Endodermal cell (in vitro differentiated cells): Measurements from ENCODE around the gene RAX2. TPM values are rescaled to one million over a fixed set of nuclear protein-coding genes. Genes with fewer than 3 reads are reported as not detected.
"Not testable (repeated sequence)": the region's sequence is repeated elsewhere in the genome, so short reads cannot be mapped to it uniquely, and the experiment has no call there.

ENCODE experiments used
- DNase-seq: peaks from one replicate; pipeline ENCODE4 v3.0.0-alpha.2; 2017
- H3K27ac ChIP-seq: 2 replicates; pipeline ENCODE4 v1.5.1; 2013; ENCODE audit warnings: mild to moderate bottlenecking, low read depth, low read length, moderate library complexity
- H3K27me3 ChIP-seq: 2 replicates; pipeline ENCODE4 v1.6.1; 2013; ENCODE audit warnings: mild to moderate bottlenecking, low read length, moderate library complexity; ENCODE audit not compliant: insufficient read depth, control insufficient read depth, poor library complexity, severe bottlenecking
- H3K36me3 ChIP-seq: 2 replicates; pipeline ENCODE4 v1.7.0; 2013; ENCODE audit warnings: mild to moderate bottlenecking, low read length, moderate library complexity; ENCODE audit not compliant: control insufficient read depth, insufficient read depth
- H3K4me1 ChIP-seq: one replicate; pipeline ENCODE4 v1.7.0; 2013; ENCODE audit warnings: low read length; ENCODE audit not compliant: control insufficient read depth, insufficient read depth
- H3K4me3 ChIP-seq: 2 replicates; pipeline ENCODE4 v1.5.1; 2013; ENCODE audit warnings: mild to moderate bottlenecking, low read length, moderate library complexity
- H3K9ac ChIP-seq: 2 replicates; pipeline ENCODE4 v1.6.1; 2013; ENCODE audit warnings: mild to moderate bottlenecking, low read length, moderate library complexity; ENCODE audit not compliant: poor library complexity, severe bottlenecking; ENCODE audit errors: extremely low read depth
- H3K9me3 ChIP-seq: 2 replicates; pipeline ENCODE4 v1.6.1; 2013; ENCODE audit warnings: mild to moderate bottlenecking, low read length, moderate library complexity; ENCODE audit not compliant: control insufficient read depth
- H3K27ac Mint-ChIP-seq: 2 replicates; pipeline ENCODE4 v1.8.0; 2020; ENCODE audit warnings: mixed read lengths
- H3K27me3 Mint-ChIP-seq: 2 replicates; pipeline ENCODE4 v1.8.0; 2021; ENCODE audit warnings: mild to moderate bottlenecking, mixed read lengths; ENCODE audit not compliant: insufficient read depth
- H3K36me3 Mint-ChIP-seq: 2 replicates; pipeline ENCODE4 v1.8.0; 2020; ENCODE audit warnings: low read depth, mixed read lengths
- H3K4me1 Mint-ChIP-seq: 2 replicates; pipeline ENCODE4 v1.8.0; 2020; ENCODE audit warnings: mixed read lengths
- H3K4me3 Mint-ChIP-seq: 2 replicates; pipeline ENCODE4 v1.8.0; 2020; ENCODE audit warnings: mild to moderate bottlenecking, moderate library complexity, mixed read lengths
- H3K9me3 Mint-ChIP-seq: 2 replicates; pipeline ENCODE4 v1.8.0; 2020; ENCODE audit warnings: mild to moderate bottlenecking, mixed read lengths
- WGBS, 2 experiments: methylation state at CpG; one replicate each; pipeline versions ENCODE4 v1.1.5 to v1.1.7; 2013; ENCODE audit warnings: missing lambda C conversion rate in 2 of 2, mixed read lengths in 1 of 2; ENCODE audit not compliant: insufficient coverage in 1 of 2, insufficient read length in 1 of 2; 5-methylcytosine and 5-hydroxymethylcytosine counted together
- total RNA-seq, 2 donors: library from RNA; stranded (reverse); fragmentation: NEBNext Ultra II Directional in 1 of 2; extraction: Animal tissue kit (Norgen Biotek cat#: 25700) in 1 of 2; gene quantifications; 2 replicates in 1 of 2; 3 replicates in 1 of 2; pipeline ENCODE4 v1.2.1, GENCODE V29; 2021
- TF ChIP-seq, protein P1 (sequence below): fragments of 200-600 bp; sonication (generic); conservative IDR thresholded peaks from 2 replicates; pipeline ENCODE4 v1.5.0; 2021; ENCODE audit warnings: antibody characterized with exemption, mild to moderate bottlenecking

RAX2 gene
- total RNA-seq, 2 donors from 2014 or later = not detected

DNA sequence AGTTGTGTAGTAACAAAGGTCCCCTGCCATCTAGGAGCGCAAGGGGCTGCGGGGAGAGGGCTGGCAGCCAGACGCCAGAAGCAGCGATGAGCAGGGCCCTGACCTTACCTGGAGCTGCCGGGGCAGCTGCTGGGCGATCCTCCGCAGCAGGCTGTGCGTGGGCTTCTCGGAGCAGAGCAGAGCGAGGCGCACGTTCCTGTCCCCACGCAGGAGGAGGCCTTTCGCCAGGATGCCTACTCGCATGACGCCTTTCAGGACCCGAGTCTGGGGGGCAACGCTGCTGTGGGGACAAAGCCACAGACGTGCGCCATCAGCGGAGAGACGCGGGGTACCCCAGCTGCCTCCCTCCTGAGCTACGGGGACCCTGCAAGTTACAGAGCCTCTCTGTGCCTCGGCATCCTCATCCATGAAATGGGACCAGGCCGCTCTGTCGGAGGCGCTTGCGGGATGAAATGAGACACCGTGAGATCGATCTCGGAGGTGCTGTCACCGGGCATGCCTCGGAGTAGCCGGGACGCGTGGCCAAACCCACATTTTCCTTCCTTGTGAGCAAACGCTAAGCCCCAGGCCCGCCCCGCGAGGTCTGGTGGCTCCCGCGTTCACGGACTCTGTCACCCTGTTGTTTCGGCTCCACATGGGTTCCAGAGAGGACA lies 44.7 kb upstream of the RAX2 start:
- H3K27ac Mint-ChIP-seq = no peak overlapping the region
- H3K4me1 Mint-ChIP-seq = no peaks in the 10 kb centered on the region
- TF ChIP-seq, protein P1, sequence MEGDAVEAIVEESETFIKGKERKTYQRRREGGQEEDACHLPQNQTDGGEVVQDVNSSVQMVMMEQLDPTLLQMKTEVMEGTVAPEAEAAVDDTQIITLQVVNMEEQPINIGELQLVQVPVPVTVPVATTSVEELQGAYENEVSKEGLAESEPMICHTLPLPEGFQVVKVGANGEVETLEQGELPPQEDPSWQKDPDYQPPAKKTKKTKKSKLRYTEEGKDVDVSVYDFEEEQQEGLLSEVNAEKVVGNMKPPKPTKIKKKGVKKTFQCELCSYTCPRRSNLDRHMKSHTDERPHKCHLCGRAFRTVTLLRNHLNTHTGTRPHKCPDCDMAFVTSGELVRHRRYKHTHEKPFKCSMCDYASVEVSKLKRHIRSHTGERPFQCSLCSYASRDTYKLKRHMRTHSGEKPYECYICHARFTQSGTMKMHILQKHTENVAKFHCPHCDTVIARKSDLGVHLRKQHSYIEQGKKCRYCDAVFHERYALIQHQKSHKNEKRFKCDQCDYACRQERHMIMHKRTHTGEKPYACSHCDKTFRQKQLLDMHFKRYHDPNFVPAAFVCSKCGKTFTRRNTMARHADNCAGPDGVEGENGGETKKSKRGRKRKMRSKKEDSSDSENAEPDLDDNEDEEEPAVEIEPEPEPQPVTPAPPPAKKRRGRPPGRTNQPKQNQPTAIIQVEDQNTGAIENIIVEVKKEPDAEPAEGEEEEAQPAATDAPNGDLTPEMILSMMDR = no peak
- H3K36me3 Mint-ChIP-seq = no peaks in the 10 kb centered on the region
- no peaks in the 10 kb centered on the region for H3K27me3 ChIP-seq
- H3K4me3 Mint-ChIP-seq = no peak overlapping the region
- no peak overlapping the region for H3K9ac ChIP-seq
- peak; percentile 40 for DNase-seq
- no peak overlapping the region for H3K27ac ChIP-seq
- no peaks in the 10 kb centered on the region for H3K9me3 Mint-ChIP-seq
- no peaks in the 10 kb centered on the region for H3K9me3 ChIP-seq
- no peaks in the 10 kb centered on the region for H3K36me3 ChIP-seq
- no peak overlapping the region for H3K4me3 ChIP-seq
- 93 to 94% methylated on average over 45 of the region's 45 CpGs for WGBS, 2 experiments
- no peaks in the 10 kb centered on the region for H3K4me1 ChIP-seq
- H3K27me3 Mint-ChIP-seq = peaks cover under 1% of the 10 kb centered on the region

- not testable (repeated sequence) for H3K4me1 Mint-ChIP-seq, H3K27me3 ChIP-seq, H3K27me3 Mint-ChIP-seq, H3K4me3 ChIP-seq, H3K9me3 ChIP-seq, DNase-seq, H3K36me3 Mint-ChIP-seq, H3K9me3 Mint-ChIP-seq, H3K27ac Mint-ChIP-seq, H3K4me3 Mint-ChIP-seq, H3K36me3 ChIP-seq, H3K27ac ChIP-seq, H3K9ac ChIP-seq, H3K4me1 ChIP-seq
- WGBS, 2 experiments = 92 to 93% methylated on average over 3 to 9 of the region's 9 CpGs
These were observed 44.1 kb upstream of the RAX2 start for GRCh38 chr19:3816148-3816547.

- TF ChIP-seq, protein P1 = no peak
- Histone ChIP-seq H3K36me3 (no peaks in the 10 kb centered on the region), H3K27ac (no peak overlapping the region), H3K27me3 (no peaks in the 10 kb centered on the region), H3K9me3 (no peaks in the 10 kb centered on the region), H3K9ac (no peak overlapping the region), H3K4me1 (no peaks in the 10 kb centered on the region), H3K4me3 (no peak overlapping the region)
- Mint-ChIP-seq H3K4me1 (no peaks in the 10 kb centered on the region), H3K9me3 (no peaks in the 10 kb centered on the region), H3K27me3 (no peaks in the 10 kb centered on the region), H3K27ac (no peak overlapping the region), H3K4me3 (no peak overlapping the region), H3K36me3 (no peaks in the 10 kb centered on the region)
- no peak for DNase-seq
- 86 to 90% methylated on average over 1 to 4 of the region's 4 CpGs for WGBS, 2 experiments
These were observed 42.6 kb upstream of the RAX2 start for GRCh38 chr19:3814648-3815047.
